SU-DHL-6 (cell line): ENCODE data around the gene NSF.
A peak's percentile ranks its signal among the peaks of the same experiment; 100 is the strongest.

Experiments
- H2AFZ ChIP-seq: fragments of 200-600 bp; sonication (generic); 2 replicates; pipeline ENCODE4 v1.6.1; 2014; ENCODE audit warnings: low read depth, mild to moderate bottlenecking, moderate library complexity, mixed read lengths, antibody characterized with exemption, low read length; ENCODE audit not compliant: severe bottlenecking
- H3F3A ChIP-seq: fragments of 200-600 bp; shearing (Covaris generic); 2 replicates; pipeline ENCODE4 v1.6.0; 2016; ENCODE audit warnings: antibody characterized with exemption, mild to moderate bottlenecking; ENCODE audit not compliant: insufficient read depth
- H3K27ac ChIP-seq: fragments of 200-600 bp; sonication (generic); 2 replicates; pipeline ENCODE4 v1.5.1; 2016; ENCODE audit warnings: low read depth, mild to moderate bottlenecking, low read length, moderate library complexity, mixed read lengths
- H3K27me3 ChIP-seq: fragments of 200-600 bp; sonication (generic), shearing (Covaris generic); 2 replicates; pipeline ENCODE4 v1.6.0; 2014; ENCODE audit warnings: mild to moderate bottlenecking, low read length
- H3K36me3 ChIP-seq: fragments of 200-600 bp; sonication (generic); 2 replicates; pipeline ENCODE4 v1.6.1; 2014; ENCODE audit warnings: mild to moderate bottlenecking, low read length, mixed read lengths
- H3K4me2 ChIP-seq: fragments of 300-600, 200-600 bp; shearing (Covaris generic), sonication (generic); 2 replicates; pipeline ENCODE4 v1.6.0; 2014; ENCODE audit warnings: low read length, low read depth, mild to moderate bottlenecking; ENCODE audit not compliant: poor library complexity, severe bottlenecking
- H3K4me3 ChIP-seq: fragments of 200-600 bp; sonication (generic); 2 replicates; pipeline ENCODE4 v1.5.1; 2014; ENCODE audit warnings: antibody characterized with exemption, low read length, mild to moderate bottlenecking, mixed read lengths; ENCODE audit not compliant: insufficient read depth, poor library complexity, severe bottlenecking
- H3K79me2 ChIP-seq: fragments of 200-600 bp; sonication (generic); 2 replicates; pipeline ENCODE4 v1.6.1; 2014; ENCODE audit warnings: mild to moderate bottlenecking, low read length, moderate library complexity; ENCODE audit not compliant: insufficient read depth
- H3K9ac ChIP-seq: fragments of 200-600 bp; sonication (generic); 2 replicates; pipeline ENCODE4 v1.7.0; 2014; ENCODE audit warnings: mild to moderate bottlenecking, low read length
- H3K9me2 ChIP-seq: fragments of 200-600 bp; sonication (generic); replicated peaks from 2 replicates; pipeline ENCODE4 v1.6.1; 2014; ENCODE audit warnings: low read length; ENCODE audit not compliant: insufficient read depth
- H3K9me3 ChIP-seq: fragments of 200-600 bp; sonication (generic); 2 replicates; pipeline ENCODE4 v1.6.1; 2014; ENCODE audit warnings: low read length, mixed read lengths; ENCODE audit not compliant: insufficient read depth
- H4K20me1 ChIP-seq: fragments of 200-600 bp; sonication (generic); 2 replicates; pipeline ENCODE4 v1.6.1; 2014; ENCODE audit warnings: low read depth, mild to moderate bottlenecking, antibody characterized with exemption, low read length, moderate library complexity, mixed read lengths
- EZH2phosphoT487 ChIP-seq: fragments of 200-600 bp; sonication (generic), shearing (Covaris generic); conservative IDR thresholded peaks from 2 replicates; pipeline ENCODE4 v1.6.1; 2018; ENCODE audit warnings: mild to moderate bottlenecking, antibody characterized with exemption, low read length, moderate library complexity, mixed read lengths
- TF ChIP-seq, protein P1 (sequence below): fragments of 200-600 bp; sonication (generic); IDR thresholded peaks from one replicate; pipeline ENCODE4 v1.5.1; 2017; ENCODE audit warnings: antibody characterized with exemption, mild to moderate bottlenecking, low read length, moderate library complexity; ENCODE audit not compliant: insufficient read depth, poor library complexity, severe bottlenecking

The NSF gene

DNA sequence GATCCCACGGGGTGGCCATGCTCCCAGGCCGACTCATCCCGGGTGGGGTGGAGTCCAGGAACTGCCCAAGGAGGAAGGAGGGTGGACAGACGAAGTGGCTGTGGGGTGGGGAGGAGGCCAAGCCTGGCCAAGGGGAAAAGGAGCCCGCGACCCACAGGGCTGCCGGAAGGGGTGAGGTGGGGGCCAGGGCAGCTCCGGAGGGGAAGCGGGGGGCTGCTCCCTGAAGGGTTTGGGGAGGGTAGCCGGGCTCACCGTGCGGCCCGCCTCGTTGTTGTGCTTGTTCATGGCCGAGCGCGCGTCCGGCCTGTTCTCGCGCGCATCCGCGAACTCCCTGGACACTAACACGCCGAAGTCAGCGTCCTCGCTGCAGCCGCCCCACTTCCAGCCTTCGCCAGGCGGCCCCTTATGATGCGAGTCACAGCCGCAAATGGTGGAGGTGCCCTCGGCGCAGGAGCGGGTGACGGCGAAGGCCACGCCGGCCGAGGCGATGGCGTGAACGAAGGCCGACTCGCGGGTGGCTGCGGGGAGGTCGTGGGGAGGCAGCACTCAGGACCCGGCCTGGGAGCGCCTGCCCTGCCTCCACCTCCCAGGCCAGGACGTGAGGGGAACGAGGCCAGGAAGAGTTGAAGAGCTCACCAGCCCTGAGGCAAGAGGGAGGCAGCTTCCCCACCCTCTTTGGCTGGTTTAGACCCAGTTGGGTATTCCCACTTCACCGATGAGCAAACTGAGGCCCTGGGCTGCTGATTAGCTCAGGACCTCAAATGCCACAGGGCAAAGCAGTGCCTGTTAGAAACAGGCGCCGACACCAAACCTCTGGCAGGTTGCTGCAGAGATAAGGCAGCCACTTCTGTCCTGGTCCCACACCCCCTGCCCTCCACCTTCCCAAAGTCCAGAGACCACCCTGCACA, 179.3 kb downstream of the NSF start:
- TF ChIP-seq EZH2phosphoT487 = no peak
- TF ChIP-seq, protein P1, sequence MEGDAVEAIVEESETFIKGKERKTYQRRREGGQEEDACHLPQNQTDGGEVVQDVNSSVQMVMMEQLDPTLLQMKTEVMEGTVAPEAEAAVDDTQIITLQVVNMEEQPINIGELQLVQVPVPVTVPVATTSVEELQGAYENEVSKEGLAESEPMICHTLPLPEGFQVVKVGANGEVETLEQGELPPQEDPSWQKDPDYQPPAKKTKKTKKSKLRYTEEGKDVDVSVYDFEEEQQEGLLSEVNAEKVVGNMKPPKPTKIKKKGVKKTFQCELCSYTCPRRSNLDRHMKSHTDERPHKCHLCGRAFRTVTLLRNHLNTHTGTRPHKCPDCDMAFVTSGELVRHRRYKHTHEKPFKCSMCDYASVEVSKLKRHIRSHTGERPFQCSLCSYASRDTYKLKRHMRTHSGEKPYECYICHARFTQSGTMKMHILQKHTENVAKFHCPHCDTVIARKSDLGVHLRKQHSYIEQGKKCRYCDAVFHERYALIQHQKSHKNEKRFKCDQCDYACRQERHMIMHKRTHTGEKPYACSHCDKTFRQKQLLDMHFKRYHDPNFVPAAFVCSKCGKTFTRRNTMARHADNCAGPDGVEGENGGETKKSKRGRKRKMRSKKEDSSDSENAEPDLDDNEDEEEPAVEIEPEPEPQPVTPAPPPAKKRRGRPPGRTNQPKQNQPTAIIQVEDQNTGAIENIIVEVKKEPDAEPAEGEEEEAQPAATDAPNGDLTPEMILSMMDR = no peak
- Histone ChIP-seq H3K27ac (no peak overlapping the region), H3K79me2 (no peaks in the 10 kb centered on the region), H3K9ac (no peak overlapping the region), H3K4me3 (no peak overlapping the region), H3K36me3 (no peaks in the 10 kb centered on the region), H3K9me2 (no peaks in the 10 kb centered on the region), H3K4me2 (no peak overlapping the region), H4K20me1 (no peaks in the 10 kb centered on the region), H2AFZ (no peak overlapping the region), H3F3A (no peaks in the 10 kb centered on the region), H3K27me3 (no peaks in the 10 kb centered on the region), H3K9me3 (no peaks in the 10 kb centered on the region)

DNA sequence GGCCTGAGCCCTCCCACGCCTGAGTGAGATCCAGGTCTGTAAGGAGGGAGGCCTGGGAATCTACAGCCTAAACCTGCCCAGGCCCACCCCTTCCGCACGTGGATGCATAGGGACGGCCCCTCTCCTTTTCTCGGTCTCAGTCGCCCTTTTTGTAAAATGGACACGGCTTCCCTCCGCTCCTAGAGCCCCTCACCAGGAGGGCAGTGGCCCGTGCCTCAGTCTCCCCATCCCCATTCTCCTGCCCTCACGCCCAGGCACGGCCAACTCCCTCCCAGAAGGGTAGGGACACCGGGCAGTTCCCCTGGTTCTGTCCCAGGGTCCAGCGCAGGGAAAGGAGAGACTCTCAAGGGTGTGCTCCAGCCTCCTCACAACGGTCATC, 180.0 kb downstream of the NSF start:
- H3K9me3 ChIP-seq = no peaks in the 10 kb centered on the region
- no peak overlapping the region for H3K27ac ChIP-seq
- no peaks in the 10 kb centered on the region for H3F3A ChIP-seq
- no peak overlapping the region for H3K9ac ChIP-seq
- no peak overlapping the region for H2AFZ ChIP-seq
- H4K20me1 ChIP-seq = no peaks in the 10 kb centered on the region
- no peak for TF ChIP-seq EZH2phosphoT487
- TF ChIP-seq, protein P1 = no peak
- H3K9me2 ChIP-seq = no peaks in the 10 kb centered on the region
- H3K4me3 ChIP-seq = no peak overlapping the region
- H3K36me3 ChIP-seq = no peaks in the 10 kb centered on the region
- no peaks in the 10 kb centered on the region for H3K27me3 ChIP-seq
- peak overlapping the region; percentile 56 for H3K4me2 ChIP-seq
- no peaks in the 10 kb centered on the region for H3K79me2 ChIP-seq

DNA sequence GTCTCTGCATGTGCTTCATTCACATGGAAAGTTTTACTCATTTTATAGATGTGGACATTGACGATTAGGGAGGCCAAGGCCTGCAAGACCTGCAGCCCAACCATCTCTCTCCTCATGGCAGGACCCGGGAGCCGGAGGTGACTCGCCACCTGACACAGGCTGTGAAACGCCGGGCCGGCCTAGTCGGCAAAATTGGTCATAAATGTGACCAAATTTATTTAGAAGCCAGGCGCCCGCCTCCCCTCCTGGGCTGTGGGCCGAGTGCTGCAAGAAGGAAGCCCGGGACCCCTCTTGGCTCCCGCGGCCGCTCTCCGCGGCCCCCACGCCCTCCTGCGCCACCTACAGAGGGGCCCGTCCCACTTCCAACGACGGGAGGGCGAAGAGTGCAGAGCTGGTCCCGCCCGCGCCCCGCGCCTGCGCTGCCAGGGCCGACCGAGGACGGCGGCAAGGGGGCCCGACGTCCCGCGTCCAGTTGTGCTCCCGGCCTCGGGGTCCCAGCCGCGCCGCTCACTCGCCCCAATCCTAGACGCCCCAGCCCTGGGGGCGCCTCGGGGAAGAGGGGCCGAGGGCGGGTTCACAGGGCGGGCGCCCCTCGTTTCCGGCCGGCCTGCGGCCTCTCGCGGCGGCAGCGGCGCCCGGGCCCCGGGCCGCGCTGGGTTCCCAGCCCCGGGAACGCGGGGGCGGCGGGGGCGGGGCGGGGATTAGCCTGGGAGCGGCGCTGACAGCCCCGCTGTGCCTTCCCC, 180.5 kb downstream of the NSF start:
- Histone ChIP-seq H2AFZ (peak overlapping the region; percentile 73), H3K9ac (peak overlapping the region; percentile 53), H3F3A (no peaks in the 10 kb centered on the region), H3K27me3 (no peaks in the 10 kb centered on the region), H3K36me3 (no peaks in the 10 kb centered on the region), H4K20me1 (no peaks in the 10 kb centered on the region), H3K9me3 (no peaks in the 10 kb centered on the region), H3K79me2 (no peaks in the 10 kb centered on the region), H3K4me3 (peak overlapping the region; percentile 53), H3K9me2 (no peaks in the 10 kb centered on the region), H3K27ac (no peak overlapping the region), H3K4me2 (peak overlapping the region; percentile 56)
- TF ChIP-seq EZH2phosphoT487 = no peak
- TF ChIP-seq, protein P1 = no peak
